RWPE2 (cell line): ENCODE data around the gene TRPC4AP.
"Not testable (repeated sequence)": the region's sequence is repeated elsewhere in the genome, so short reads cannot be mapped to it uniquely, and the experiment has no call there.

Source experiments
- ATAC-seq: fragments of 200-7000 bp; cut with Tn5 transposase; 3 replicates; pipeline ENCODE4 v1.9.1; 2021; ENCODE audit warnings: low read depth
- DNase-seq: peaks from one replicate; pipeline ENCODE4 v3.0.0-alpha.2; 2020; ENCODE audit warnings: low spot score
- H3K27ac ChIP-seq: fragments of 450-650 bp; 2 replicates; pipeline ENCODE4 v1.5.1; 2017; ENCODE audit warnings: mild to moderate bottlenecking; ENCODE audit not compliant: poor library complexity, severe bottlenecking
- H3K27me3 ChIP-seq: fragments of 250-450 bp; sonication (Bioruptor Pico); 2 replicates; pipeline ENCODE4 v1.5.1; 2021; ENCODE audit warnings: mild to moderate bottlenecking, moderate library complexity; ENCODE audit not compliant: insufficient read depth, poor library complexity, severe bottlenecking
- H3K36me3 ChIP-seq: fragments of 250-450 bp; sonication (Bioruptor Pico); 2 replicates; pipeline ENCODE4 v1.5.1; 2020; ENCODE audit warnings: low read depth, mild to moderate bottlenecking, moderate library complexity
- H3K4me1 ChIP-seq: fragments of 250-450 bp; sonication (Bioruptor Pico); 2 replicates; pipeline ENCODE4 v1.5.1; 2021; ENCODE audit warnings: mild to moderate bottlenecking, moderate library complexity; ENCODE audit not compliant: insufficient read depth, poor library complexity, severe bottlenecking
- H3K4me3 ChIP-seq: fragments of 250-450 bp; sonication (Bioruptor Pico); 2 replicates; pipeline ENCODE4 v1.5.1; 2021; ENCODE audit warnings: mild to moderate bottlenecking, moderate library complexity; ENCODE audit not compliant: severe bottlenecking
- H3K9me3 ChIP-seq: fragments of 250-450 bp; sonication (Bioruptor Pico); 2 replicates; pipeline ENCODE4 v1.5.1; 2021; ENCODE audit warnings: mild to moderate bottlenecking, moderate library complexity; ENCODE audit not compliant: severe bottlenecking
- CTCF ChIP-seq: fragments of 450-650 bp; IDR thresholded peaks from one replicate; pipeline ENCODE4 v1.5.1; 2017; ENCODE audit warnings: mild to moderate bottlenecking, moderate library complexity; ENCODE audit not compliant: poor library complexity, severe bottlenecking

The TRPC4AP gene

GRCh38 chr20:35077341-35077740 is 15.3 kb downstream of the TRPC4AP start:
- DNase-seq (no peak), ATAC-seq (no peak)
- Histone ChIP-seq H3K36me3 (peaks cover 60% of the 10 kb centered on the region), H3K27me3 (no peaks in the 10 kb centered on the region), H3K27ac (no peak overlapping the region), H3K9me3 (no peaks in the 10 kb centered on the region), H3K4me1 (no peaks in the 10 kb centered on the region), H3K4me3 (no peak overlapping the region)
- TF ChIP-seq CTCF = no peak

- H3K36me3 ChIP-seq = peaks cover 71% of the 10 kb centered on the region
- not testable (repeated sequence) for H3K9me3 ChIP-seq, H3K4me3 ChIP-seq, DNase-seq, H3K4me1 ChIP-seq, H3K27me3 ChIP-seq, ATAC-seq, H3K27ac ChIP-seq
Observed at GRCh38 chr20:35071436-35072153, 21.0 kb downstream of the TRPC4AP start.

GRCh38 chr20:35066194-35066593 is 26.4 kb downstream of the TRPC4AP start:
- Histone ChIP-seq H3K9me3 (no peaks in the 10 kb centered on the region), H3K4me3 (no peak overlapping the region), H3K4me1 (no peaks in the 10 kb centered on the region), H3K27ac (no peak overlapping the region), H3K27me3 (no peaks in the 10 kb centered on the region), H3K36me3 (peaks cover 82% of the 10 kb centered on the region)
- TF ChIP-seq CTCF = no peak
- DNase-seq (no peak), ATAC-seq (no peak)

- H3K9me3 ChIP-seq = no peaks in the 10 kb centered on the region
- ATAC-seq (no peak), DNase-seq (no peak)
- no peaks in the 10 kb centered on the region for H3K27me3 ChIP-seq
- peaks cover 81% of the 10 kb centered on the region for H3K36me3 ChIP-seq
- no peak for TF ChIP-seq CTCF
- H3K27ac ChIP-seq = no peak overlapping the region
- H3K4me1 ChIP-seq = no peaks in the 10 kb centered on the region
- H3K4me3 ChIP-seq = no peak overlapping the region
Observed at GRCh38 chr20:35065181-35065580, 27.4 kb downstream of the TRPC4AP start.

- DNase-seq (no peak), ATAC-seq (no peak)
- no peaks in the 10 kb centered on the region for H3K4me1 ChIP-seq
- no peak for TF ChIP-seq CTCF
- H3K9me3 ChIP-seq = no peaks in the 10 kb centered on the region
- no peak overlapping the region for H3K27ac ChIP-seq
- no peak overlapping the region for H3K4me3 ChIP-seq
- no peaks in the 10 kb centered on the region for H3K27me3 ChIP-seq
- peaks cover 74% of the 10 kb centered on the region for H3K36me3 ChIP-seq
Observed at GRCh38 chr20:35063168-35063567, 29.4 kb downstream of the TRPC4AP start.
